CD8-positive, alpha-beta memory T cell (primary cell): ENCODE results near the gene AP2M1. TPM values are rescaled to one million over a fixed set of nuclear protein-coding genes. Genes with fewer than 3 reads are reported as not detected.
A peak's percentile ranks its signal among the peaks of the same experiment; 100 is the strongest.

Experiments
- CTCF ChIA-PET: fragments of 350-600 bp; sonication (Branson Sonifier 250); formaldehyde crosslinking; loops from one replicate; lab custom pipeline; 2021; ENCODE audit warnings: antibody characterized with exemption; lab: Charles Lee
- POLR2A ChIA-PET: fragments of 350-600 bp; sonication (Branson Sonifier 250); formaldehyde crosslinking; loops from one replicate; lab custom pipeline; 2021; ENCODE audit warnings: antibody characterized with exemption; lab: Charles Lee
- DNase-seq, 5 donors: peaks; one replicate each; pipeline versions ENCODE4 v3.0.0 to v3.0.0-alpha.2; 2020 to 2022; ENCODE audit warnings: mixed read lengths in 1 of 5
- H3K27ac ChIP-seq: one replicate; pipeline ENCODE4 v1.7.0; 2013; ENCODE audit warnings: low read depth, mild to moderate bottlenecking, low read length, moderate library complexity
- H3K27me3 ChIP-seq: 2 replicates; pipeline ENCODE4 v1.7.0; 2013; ENCODE audit warnings: low read length, mild to moderate bottlenecking; ENCODE audit not compliant: insufficient read depth, poor library complexity, severe bottlenecking
- H3K36me3 ChIP-seq: 2 replicates; pipeline ENCODE4 v1.7.0; 2013; ENCODE audit warnings: mild to moderate bottlenecking, low read length, moderate library complexity; ENCODE audit not compliant: insufficient read depth
- H3K4me1 ChIP-seq: 2 replicates; pipeline ENCODE4 v1.7.0; 2013; ENCODE audit warnings: mild to moderate bottlenecking, low read length, moderate library complexity; ENCODE audit not compliant: insufficient read depth
- H3K4me3 ChIP-seq: 2 replicates; pipeline ENCODE4 v1.7.0; 2013; ENCODE audit warnings: mild to moderate bottlenecking, low read length
- H3K9me3 ChIP-seq: 2 replicates; pipeline ENCODE4 v1.7.0; 2013; ENCODE audit warnings: mild to moderate bottlenecking, low read length
- H3K27ac Mint-ChIP-seq, 8 donors: one replicate each; pipeline ENCODE4 v1.8.0; 2020 to 2021; ENCODE audit warnings: mixed read lengths in 8 of 8, mild to moderate bottlenecking in 6 of 8, inconsistent platforms in 3 of 8, moderate library complexity in 3 of 8
- H3K27me3 Mint-ChIP-seq, 2 donors: one replicate each; pipeline ENCODE4 v1.8.0; 2020 to 2021; ENCODE audit warnings: mixed read lengths in 2 of 2, mild to moderate bottlenecking in 1 of 2, moderate library complexity in 1 of 2
- H3K36me3 Mint-ChIP-seq, 3 donors: one replicate each; pipeline ENCODE4 v1.8.0; 2020 to 2021; ENCODE audit warnings: mixed read lengths in 3 of 3, inconsistent platforms in 1 of 3, mild to moderate bottlenecking in 1 of 3
- H3K4me1 Mint-ChIP-seq, 3 donors: one replicate each; pipeline ENCODE4 v1.8.0; 2020 to 2021; ENCODE audit warnings: mixed read lengths in 3 of 3, inconsistent platforms in 1 of 3, mild to moderate bottlenecking in 1 of 3
- H3K4me3 Mint-ChIP-seq, 7 donors: one replicate each; pipeline ENCODE4 v1.8.0; 2020 to 2021; ENCODE audit warnings: mixed read lengths in 7 of 7, mild to moderate bottlenecking in 6 of 7, moderate library complexity in 4 of 7, inconsistent platforms in 2 of 7
- H3K9me3 Mint-ChIP-seq, 5 donors: one replicate each; pipeline ENCODE4 v1.8.0; 2020 to 2022; ENCODE audit warnings: mixed read lengths in 5 of 5, mild to moderate bottlenecking in 3 of 5, moderate library complexity in 2 of 5, inconsistent platforms in 1 of 5
- polyA plus RNA-seq: library from polyadenylated mRNA; unstranded; fragments of 300-500 nt; fragmentation: Illumina TruSeq; gene quantifications from one replicate; pipeline ENCODE4 v1.2.3, GENCODE V29; 2021
- total RNA-seq, 2 experiments: library from RNA; stranded (reverse); gene quantifications; one replicate each; pipeline ENCODE4 v1.2.3, GENCODE V29; 2021

Gene AP2M1
- total and polyA plus RNA-seq, 3 experiments from 2014 or later: 265 to 270 (median 268) TPM

- H3K4me3 Mint-ChIP-seq: peak overlapping the region in 1 of 7 donors; percentile 96
- peaks cover 21% of the 10 kb centered on the region for H3K4me1 ChIP-seq
- ChIA-PET POLR2A (no interaction called here), CTCF (no interaction called here)
- peaks cover 37 to 53% (median 44%) of the 10 kb centered on the region in 3 donors for H3K4me1 Mint-ChIP-seq
- peak overlapping the region in 1 of 8 donors; percentile 79 for H3K27ac Mint-ChIP-seq
- DNase-seq: no peak
- H3K27ac ChIP-seq: no peak overlapping the region
- H3K36me3 ChIP-seq: peaks cover 59% of the 10 kb centered on the region
- no peaks in the 10 kb centered on the region for H3K9me3 ChIP-seq
- no peak overlapping the region for H3K4me3 ChIP-seq
- no peaks in the 10 kb centered on the region for H3K9me3 Mint-ChIP-seq
- no peaks in the 10 kb centered on the region for H3K27me3 ChIP-seq
- H3K27me3 Mint-ChIP-seq: no peaks in the 10 kb centered on the region
- H3K36me3 Mint-ChIP-seq: peaks cover 6 to 84% (median 7%) of the 10 kb centered on the region in 3 donors
These were observed 14.8 kb downstream of the AP2M1 start for GRCh38 chr3:184189421-184189820.

- DNase-seq: no peak
- Histone ChIP-seq H3K9me3 (no peaks in the 10 kb centered on the region), H3K4me3 (no peak overlapping the region), H3K36me3 (peaks cover 60% of the 10 kb centered on the region), H3K4me1 (no peaks in the 10 kb centered on the region), H3K27me3 (no peaks in the 10 kb centered on the region), H3K27ac (no peak overlapping the region)
- CTCF ChIA-PET: no interaction called here
- no peaks in the 10 kb centered on the region for H3K9me3 Mint-ChIP-seq
- H3K27ac Mint-ChIP-seq: peak overlapping the region in 1 of 8 donors; percentile 54
- peaks cover 6 to 82% (median 10%) of the 10 kb centered on the region in 3 donors for H3K36me3 Mint-ChIP-seq
- H3K4me1 Mint-ChIP-seq: peaks cover 11 to 22% (median 15%) of the 10 kb centered on the region in 3 donors
- H3K27me3 Mint-ChIP-seq: no peaks in the 10 kb centered on the region
- no peak overlapping the region for H3K4me3 Mint-ChIP-seq
- POLR2A ChIA-PET: no interaction called here
These were observed 18.2 kb downstream of the AP2M1 start for GRCh38 chr3:184192889-184193288.

- ChIA-PET POLR2A (no interaction called here), CTCF (interaction anchor here (1.1 kb wide), 1 partner anchor 34 kb away, joined by 5 read pairs; no protein-coding TSS in a partner anchor)
- Mint-ChIP-seq H3K27ac (no peak overlapping the region), H3K4me1 (peaks cover 5 to 10% (median 5%) of the 10 kb centered on the region in 3 donors), H3K36me3 (peaks cover 6 to 71% (median 8%) of the 10 kb centered on the region in 3 donors), H3K4me3 (no peak overlapping the region), H3K9me3 (no peaks in the 10 kb centered on the region), H3K27me3 (no peaks in the 10 kb centered on the region)
- Histone ChIP-seq H3K4me1 (no peaks in the 10 kb centered on the region), H3K27me3 (no peaks in the 10 kb centered on the region), H3K4me3 (no peak overlapping the region), H3K9me3 (no peaks in the 10 kb centered on the region), H3K36me3 (peaks cover 51% of the 10 kb centered on the region), H3K27ac (no peak overlapping the region)
- no peak for DNase-seq
These were observed 19.4 kb downstream of the AP2M1 start for GRCh38 chr3:184193991-184194539.

GRCh38 chr3:184196536-184196935 is 21.9 kb downstream of the AP2M1 start:
- no peak overlapping the region for H3K4me3 ChIP-seq
- no peaks in the 10 kb centered on the region for H3K27me3 ChIP-seq
- Mint-ChIP-seq H3K36me3 (peaks cover 6 to 46% (median 8%) of the 10 kb centered on the region in 3 donors), H3K27me3 (no peaks in the 10 kb centered on the region), H3K9me3 (no peaks in the 10 kb centered on the region), H3K27ac (no peak overlapping the region), H3K4me1 (no peaks in the 10 kb centered on the region), H3K4me3 (no peak overlapping the region)
- H3K4me1 ChIP-seq: no peaks in the 10 kb centered on the region
- no peak for DNase-seq
- no peak overlapping the region for H3K27ac ChIP-seq
- POLR2A ChIA-PET: no interaction called here
- H3K36me3 ChIP-seq: peaks cover 26% of the 10 kb centered on the region
- CTCF ChIA-PET: interaction anchor here (0.8 kb wide), 1 partner anchor 31 kb away, joined by 4 read pairs; no protein-coding TSS in a partner anchor
- H3K9me3 ChIP-seq: no peaks in the 10 kb centered on the region

GRCh38 chr3:184198509-184198908 is 23.9 kb downstream of the AP2M1 start:
- Mint-ChIP-seq H3K4me3 (no peak overlapping the region), H3K27me3 (peaks cover 2 to 5% of the 10 kb centered on the region in 2 donors), H3K4me1 (no peaks in the 10 kb centered on the region), H3K36me3 (peaks cover 6 to 26% (median 8%) of the 10 kb centered on the region in 3 donors), H3K9me3 (no peaks in the 10 kb centered on the region), H3K27ac (no peak overlapping the region)
- H3K27me3 ChIP-seq: no peaks in the 10 kb centered on the region
- ChIA-PET POLR2A (no interaction called here), CTCF (interaction anchor here (1.2 kb wide), 1 partner anchor 29 kb away, joined by 7 read pairs; no protein-coding TSS in a partner anchor)
- no peaks in the 10 kb centered on the region for H3K9me3 ChIP-seq
- peaks cover 7% of the 10 kb centered on the region for H3K36me3 ChIP-seq
- H3K27ac ChIP-seq: no peak overlapping the region
- H3K4me3 ChIP-seq: no peak overlapping the region
- H3K4me1 ChIP-seq: no peaks in the 10 kb centered on the region
- no peak for DNase-seq

GRCh38 chr3:184200825-184201224 is 26.2 kb downstream of the AP2M1 start:
- Mint-ChIP-seq H3K4me3 (no peak overlapping the region), H3K27me3 (peaks cover 10 to 14% of the 10 kb centered on the region in 2 donors), H3K27ac (peak overlapping the region in 1 of 8 donors; percentile 12), H3K4me1 (no peaks in the 10 kb centered on the region), H3K9me3 (no peaks in the 10 kb centered on the region), H3K36me3 (peaks cover 0 to 3% (median 1%) of the 10 kb centered on the region in 3 donors)
- Histone ChIP-seq H3K27me3 (no peaks in the 10 kb centered on the region), H3K4me3 (no peak overlapping the region), H3K9me3 (no peaks in the 10 kb centered on the region), H3K4me1 (no peaks in the 10 kb centered on the region), H3K27ac (no peak overlapping the region), H3K36me3 (no peaks in the 10 kb centered on the region)
- no peak for DNase-seq
- ChIA-PET CTCF (no interaction called here), POLR2A (no interaction called here)

GRCh38 chr3:184203526-184203925 is 28.9 kb downstream of the AP2M1 start:
- Mint-ChIP-seq H3K27ac (no peak overlapping the region), H3K36me3 (no peaks in the 10 kb centered on the region), H3K27me3 (peaks cover 24% of the 10 kb centered on the region in 2 donors), H3K4me1 (no peaks in the 10 kb centered on the region), H3K4me3 (no peak overlapping the region), H3K9me3 (no peaks in the 10 kb centered on the region)
- DNase-seq: no peak
- Histone ChIP-seq H3K9me3 (no peaks in the 10 kb centered on the region), H3K27me3 (no peaks in the 10 kb centered on the region), H3K27ac (no peak overlapping the region), H3K4me1 (no peaks in the 10 kb centered on the region), H3K4me3 (no peak overlapping the region), H3K36me3 (no peaks in the 10 kb centered on the region)
- POLR2A ChIA-PET: no interaction called here
- CTCF ChIA-PET: no interaction called here

- Histone ChIP-seq H3K4me3 (no peak overlapping the region), H3K4me1 (no peaks in the 10 kb centered on the region), H3K27me3 (no peaks in the 10 kb centered on the region), H3K27ac (no peak overlapping the region), H3K9me3 (no peaks in the 10 kb centered on the region), H3K36me3 (no peaks in the 10 kb centered on the region)
- H3K27ac Mint-ChIP-seq: no peak overlapping the region
- ChIA-PET POLR2A (no interaction called here), CTCF (interaction anchor here (4.4 kb wide), 1 partner anchor 18 kb away, joined by 15 read pairs; no protein-coding TSS in a partner anchor)
- DNase-seq: no peak
- H3K4me1 Mint-ChIP-seq: no peaks in the 10 kb centered on the region
- peaks cover 15 to 20% of the 10 kb centered on the region in 2 donors for H3K27me3 Mint-ChIP-seq
- H3K9me3 Mint-ChIP-seq: no peaks in the 10 kb centered on the region
- H3K4me3 Mint-ChIP-seq: no peak overlapping the region
- no peaks in the 10 kb centered on the region for H3K36me3 Mint-ChIP-seq
These were observed 34.7 kb downstream of the AP2M1 start for GRCh38 chr3:184209146-184209923.
